Stimulated activated CD4-positive, alpha-beta T cell treated with anti-CD3 and anti-CD28 coated beads, Interleukin-1b, Interleukin-23, amount 100 ng/mL, for 24 hours (primary cell): Measurements from ENCODE around the gene GRK3.

Experiments
- DNase-seq, 4 experiments: peaks; one replicate each; pipeline ENCODE4 v3.0.0-alpha.2; 2020; ENCODE audit warnings: low read depth in 4 of 4, low spot score in 1 of 4

Gene GRK3

GRCh38 chr22:25656724-25657123 lies 92.2 kb downstream of the GRK3 start:
- DNase-seq = no peak

- no peak for DNase-seq
Observed at GRCh38 chr22:25658633-25659032, 94.2 kb downstream of the GRK3 start.

- no peak for DNase-seq
Observed at GRCh38 chr22:25659413-25659812, 94.9 kb downstream of the GRK3 start.

- DNase-seq = no peak
Observed at GRCh38 chr22:25660336-25660735, 95.9 kb downstream of the GRK3 start.

GRCh38 chr22:25661073-25661472 lies 96.6 kb downstream of the GRK3 start:
- no peak for DNase-seq

GRCh38 chr22:25663654-25664053 lies 99.2 kb downstream of the GRK3 start:
- DNase-seq = no peak

GRCh38 chr22:25666308-25666707 lies 101.8 kb downstream of the GRK3 start:
- no peak for DNase-seq

- DNase-seq = no peak
Observed at GRCh38 chr22:25668437-25668836, 104.0 kb downstream of the GRK3 start.

GRCh38 chr22:25669253-25670069 lies 105.0 kb downstream of the GRK3 start:
- DNase-seq = no peak

GRCh38 chr22:25670070-25670461 lies 105.6 kb downstream of the GRK3 start:
- no peak for DNase-seq

GRCh38 chr22:25672289-25673084 lies 108.0 kb downstream of the GRK3 start:
- no peak for DNase-seq

GRCh38 chr22:25673713-25674112 lies 109.2 kb downstream of the GRK3 start:
- no peak for DNase-seq

- DNase-seq = no peak
Observed at GRCh38 chr22:25677631-25678030, 113.2 kb downstream of the GRK3 start.

GRCh38 chr22:25680051-25680450 lies 115.6 kb downstream of the GRK3 start:
- no peak for DNase-seq

GRCh38 chr22:25680956-25681355 lies 116.5 kb downstream of the GRK3 start:
- DNase-seq = no peak

GRCh38 chr22:25682109-25682508 lies 117.6 kb downstream of the GRK3 start:
- DNase-seq = no peak

GRCh38 chr22:25688627-25689026 lies 124.2 kb downstream of the GRK3 start:
- no peak for DNase-seq

GRCh38 chr22:25689631-25690030 lies 125.2 kb downstream of the GRK3 start:
- DNase-seq = no peak

- no peak for DNase-seq
Observed at GRCh38 chr22:25690798-25691197, 126.3 kb downstream of the GRK3 start.

- DNase-seq = no peak
Observed at GRCh38 chr22:25692397-25693267, 128.2 kb downstream of the GRK3 start.

- no peak for DNase-seq
Observed at GRCh38 chr22:25693268-25693565, 128.7 kb downstream of the GRK3 start.
